ENCODE data around the gene ACTL7B. TPM values are rescaled to one million over a fixed set of nuclear protein-coding genes. Genes with fewer than 3 reads are reported as not detected.

The ACTL7B gene
- total RNA-seq, 1 experiment from 2014 or later, result not detected

DNA sequence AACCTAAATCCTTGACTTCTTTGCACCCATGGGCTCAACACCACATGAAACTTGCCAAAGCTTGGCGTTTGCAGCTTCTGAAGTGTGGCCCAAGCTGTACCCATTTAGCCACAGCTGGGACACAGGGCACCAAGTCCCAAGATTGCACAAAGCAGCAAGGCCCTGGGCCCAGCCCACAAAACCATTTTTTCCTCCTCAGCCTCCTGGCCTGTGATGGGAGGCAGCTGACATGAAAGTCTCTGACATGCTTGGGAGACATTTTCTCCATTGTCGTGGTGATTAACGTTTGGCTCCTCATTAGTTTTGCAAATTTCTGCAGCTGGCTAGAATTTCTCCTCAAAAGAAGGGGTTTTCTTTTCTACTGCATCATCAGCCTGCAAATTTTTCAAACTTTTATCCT is 32.0 kb downstream of the ACTL7B start:
- no peaks in the 10 kb centered on the region for H3K4me1 ChIP-seq (replicated peaks)
- H3K9me3 ChIP-seq (replicated peaks), result no peaks in the 10 kb centered on the region
- no peaks in the 10 kb centered on the region for H3K27me3 ChIP-seq (replicated peaks)
- no peak for DNase-seq (ENCODE audit: low read depth in 1 of 2, low spot score in 2 of 2)
- no peaks in the 10 kb centered on the region for H3K36me3 ChIP-seq
- no peak overlapping the region for H3K27ac ChIP-seq
- H3K4me3 ChIP-seq, result no peak overlapping the region

DNA sequence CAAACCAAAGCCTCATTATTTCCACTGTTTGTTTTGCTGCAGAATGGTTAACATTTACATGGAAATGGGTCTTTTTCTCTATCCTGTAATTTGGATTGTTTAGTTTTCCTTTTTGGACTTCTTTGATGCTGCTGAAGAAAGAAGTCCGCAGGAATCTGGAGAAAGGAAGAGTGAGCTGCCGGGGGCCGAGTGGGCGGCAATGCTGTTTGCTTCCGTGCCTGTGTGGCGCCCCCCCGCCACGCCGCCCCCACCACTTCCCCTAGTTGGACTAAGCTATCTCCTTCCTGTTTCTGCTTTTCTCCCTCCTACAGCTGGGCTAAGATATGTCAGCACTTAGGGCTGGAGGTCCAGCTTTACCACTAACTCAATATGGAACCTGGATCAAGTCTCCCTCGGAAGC is 39.7 kb downstream of the ACTL7B start:
- Histone ChIP-seq H3K4me1 (replicated peaks) (peaks cover 3% of the 10 kb centered on the region; the same call in 1 of the 2 replicates), H3K36me3 (no peaks in the 10 kb centered on the region), H3K27ac (no peak overlapping the region), H3K27me3 (replicated peaks) (no peaks in the 10 kb centered on the region), H3K9me3 (replicated peaks) (no peaks in the 10 kb centered on the region), H3K4me3 (no peak overlapping the region)
- no peak for DNase-seq (ENCODE audit: low read depth in 1 of 2, low spot score in 2 of 2)

DNA sequence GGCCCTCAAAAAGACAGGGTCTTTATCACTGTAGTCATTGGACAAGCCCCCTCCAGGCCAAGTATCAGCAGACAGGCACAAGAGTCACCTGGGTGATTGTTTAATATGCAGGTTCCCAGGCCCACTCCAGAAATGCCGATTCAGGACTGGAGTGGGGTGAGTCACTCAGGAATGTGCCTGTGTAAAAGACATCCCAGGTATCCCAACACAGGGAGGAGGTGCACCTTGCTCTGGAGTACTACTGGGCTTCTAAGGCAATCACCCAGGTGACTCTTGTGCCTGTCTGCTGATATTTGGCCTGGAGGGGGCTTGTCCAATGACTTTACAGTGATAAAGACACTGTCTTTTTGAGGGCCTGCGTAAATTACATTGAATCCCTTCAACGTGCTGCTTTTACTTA is 40.6 kb downstream of the ACTL7B start:
- H3K4me3 ChIP-seq, result no peak overlapping the region
- no peaks in the 10 kb centered on the region for H3K36me3 ChIP-seq
- H3K27ac ChIP-seq, result no peak overlapping the region
- H3K27me3 ChIP-seq (replicated peaks), result no peaks in the 10 kb centered on the region
- H3K4me1 ChIP-seq (replicated peaks), result peaks cover 3% of the 10 kb centered on the region; the same call in 1 of the 2 replicates
- no peak for DNase-seq (ENCODE audit: low read depth in 1 of 2, low spot score in 2 of 2)
- no peaks in the 10 kb centered on the region for H3K9me3 ChIP-seq (replicated peaks)

DNA sequence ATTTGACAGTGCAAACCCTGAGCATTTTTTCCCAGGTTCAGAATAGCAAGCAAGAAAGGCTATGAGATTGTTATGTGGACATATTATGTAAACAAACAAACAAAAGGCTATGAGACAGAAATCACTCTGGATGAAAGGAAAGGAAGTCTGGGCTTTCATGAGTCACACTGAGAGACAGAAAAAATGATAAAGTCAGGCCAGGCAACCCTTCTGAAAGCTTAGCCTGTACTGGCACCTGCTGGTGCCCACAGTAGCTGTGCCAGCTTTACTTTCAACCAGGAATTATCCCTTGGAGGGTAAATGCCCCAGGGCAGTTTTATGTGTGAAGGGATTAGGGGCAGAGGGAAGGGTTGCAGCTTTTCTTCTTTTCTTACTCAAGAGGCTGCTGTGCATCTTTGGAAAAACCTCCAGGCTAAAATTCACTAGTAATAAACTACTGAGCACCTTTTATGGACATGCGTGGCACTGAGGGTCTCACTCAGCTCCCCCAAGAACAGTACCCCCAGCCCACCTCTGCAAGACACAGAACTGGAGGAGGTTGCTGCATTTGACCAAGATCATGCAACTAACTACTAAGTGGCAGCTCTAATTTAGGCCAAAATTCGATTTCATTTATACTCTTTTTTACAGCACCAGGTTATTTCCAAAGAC is 41.7 kb downstream of the ACTL7B start:
- Histone ChIP-seq H3K9me3 (replicated peaks) (no peaks in the 10 kb centered on the region), H3K27me3 (replicated peaks) (no peaks in the 10 kb centered on the region), H3K27ac (no peak overlapping the region), H3K36me3 (no peaks in the 10 kb centered on the region), H3K4me1 (replicated peaks) (peaks cover 3% of the 10 kb centered on the region; the same call in 1 of the 2 replicates), H3K4me3 (no peak overlapping the region)
- DNase-seq (ENCODE audit: low read depth in 1 of 2, low spot score in 2 of 2), result peak in 1 of 2 experiments; percentile 27

DNA sequence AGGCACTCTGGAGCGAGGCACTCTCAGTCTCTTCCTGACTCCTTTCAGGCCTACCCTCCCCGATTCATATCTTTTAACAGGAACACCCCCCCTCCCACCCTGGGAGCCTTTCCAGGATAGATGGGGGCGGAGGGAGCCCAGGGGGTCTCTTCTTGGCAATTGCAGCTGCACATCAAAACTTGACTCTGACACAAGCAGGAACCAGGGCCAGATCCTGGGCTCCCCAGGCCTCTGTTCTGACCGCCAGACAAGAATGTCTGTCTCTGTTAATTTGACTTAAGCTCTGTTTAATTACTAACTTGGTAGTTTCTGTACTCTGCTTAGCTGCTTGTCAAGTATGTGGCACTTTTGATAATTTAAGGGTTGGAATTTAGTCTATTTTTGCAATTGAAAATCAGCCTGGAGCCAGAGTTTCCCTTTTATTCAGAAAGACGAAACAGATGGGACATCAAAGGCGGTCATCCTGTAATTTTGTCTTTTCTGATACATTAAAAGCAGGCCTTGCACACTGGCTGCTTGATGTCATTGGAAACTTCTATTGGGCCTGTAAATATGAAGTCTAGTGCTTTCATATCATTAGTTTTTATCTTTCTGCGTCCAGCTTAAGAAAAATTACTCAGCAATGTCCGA is 43.3 kb downstream of the ACTL7B start:
- Histone ChIP-seq H3K4me1 (replicated peaks) (peaks cover 3% of the 10 kb centered on the region; the same call in 1 of the 2 replicates), H3K9me3 (replicated peaks) (no peaks in the 10 kb centered on the region), H3K27ac (no peak overlapping the region), H3K4me3 (no peak overlapping the region), H3K27me3 (replicated peaks) (no peaks in the 10 kb centered on the region), H3K36me3 (no peaks in the 10 kb centered on the region)
- no peak for DNase-seq (ENCODE audit: low read depth in 1 of 2, low spot score in 2 of 2)

DNA sequence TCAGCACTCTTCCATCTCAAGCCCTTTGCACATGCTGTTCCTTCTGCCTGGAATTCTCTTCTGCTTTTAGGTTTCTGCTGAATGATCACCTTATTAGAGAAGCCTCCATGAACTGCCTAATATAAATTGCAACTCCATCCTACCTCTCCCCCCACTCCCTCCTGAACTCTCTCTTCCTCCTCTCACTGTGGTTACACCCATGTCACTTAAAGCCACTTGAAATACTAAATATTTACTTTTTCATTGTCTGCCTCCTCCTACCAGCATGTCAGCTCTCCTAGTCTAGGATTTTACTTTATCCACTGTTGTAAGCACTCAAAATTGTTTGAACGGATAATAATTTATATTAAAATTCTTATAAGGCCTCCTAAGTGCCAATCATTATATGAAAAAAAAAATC is 43.8 kb downstream of the ACTL7B start:
- Histone ChIP-seq H3K27me3 (replicated peaks) (no peaks in the 10 kb centered on the region), H3K4me3 (no peak overlapping the region), H3K36me3 (no peaks in the 10 kb centered on the region), H3K9me3 (replicated peaks) (no peaks in the 10 kb centered on the region), H3K4me1 (replicated peaks) (peaks cover 3% of the 10 kb centered on the region; the same call in 1 of the 2 replicates), H3K27ac (no peak overlapping the region)
- DNase-seq (ENCODE audit: low read depth in 1 of 2, low spot score in 2 of 2), result no peak

DNA sequence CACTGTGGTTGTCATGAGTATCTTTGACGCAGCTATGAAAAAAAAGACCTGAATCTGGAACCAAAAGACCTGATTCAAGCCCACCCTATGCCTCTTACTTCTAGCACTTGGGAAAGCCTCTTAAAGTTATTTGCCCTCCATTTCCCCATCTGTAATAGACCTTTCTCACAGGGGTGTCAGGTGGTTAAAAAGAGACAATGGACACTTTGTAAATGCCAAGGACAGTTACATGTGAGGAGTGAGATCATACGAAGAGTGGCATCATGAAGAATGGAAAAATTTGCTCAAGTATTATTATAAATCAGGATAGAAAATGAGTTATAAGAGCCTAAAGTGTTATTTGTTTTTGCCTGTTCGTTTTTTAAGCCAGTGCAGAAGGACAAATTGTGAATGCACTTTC is 46.5 kb downstream of the ACTL7B start:
- Histone ChIP-seq H3K27me3 (replicated peaks) (no peaks in the 10 kb centered on the region), H3K27ac (no peak overlapping the region), H3K36me3 (no peaks in the 10 kb centered on the region), H3K4me1 (replicated peaks) (peaks cover 3% of the 10 kb centered on the region; the same call in 1 of the 2 replicates), H3K4me3 (no peak overlapping the region), H3K9me3 (replicated peaks) (no peaks in the 10 kb centered on the region)
- DNase-seq (ENCODE audit: low read depth in 1 of 2, low spot score in 2 of 2), result no peak

Other genes starting within 250 kb of the ACTL7B start
- not detected in 2 replicates for gene ACTL7A, start 6.3 kb upstream of the ACTL7B start, total RNA-seq (2014; rRNA removed; shearing (Covaris generic))
- 25.2 and 26.7 TPM in 2 replicates for gene ELP1, start 78.1 kb upstream of the ACTL7B start, total RNA-seq (2014; rRNA removed; shearing (Covaris generic))
- gene ABITRAM, start 78.4 kb upstream of the ACTL7B start, total RNA-seq (2014; rRNA removed; shearing (Covaris generic)), result 2.3 and 6.9 TPM in 2 replicates
- 138 and 171 TPM in 2 replicates for gene CTNNAL1, start 157.5 kb upstream of the ACTL7B start, total RNA-seq (2014; rRNA removed; shearing (Covaris generic))

All from SJSA1 (cell line).